Activated T-cell treated with anti-CD3 and anti-CD28 coated beads for 48 hours (primary cell): Measurements from ENCODE around the gene PDZD4.

Experiments used
- DNase-seq: peaks from one replicate; pipeline ENCODE4 v3.0.0-alpha.2; 2020; ENCODE audit warnings: low read depth

The PDZD4 gene

DNA sequence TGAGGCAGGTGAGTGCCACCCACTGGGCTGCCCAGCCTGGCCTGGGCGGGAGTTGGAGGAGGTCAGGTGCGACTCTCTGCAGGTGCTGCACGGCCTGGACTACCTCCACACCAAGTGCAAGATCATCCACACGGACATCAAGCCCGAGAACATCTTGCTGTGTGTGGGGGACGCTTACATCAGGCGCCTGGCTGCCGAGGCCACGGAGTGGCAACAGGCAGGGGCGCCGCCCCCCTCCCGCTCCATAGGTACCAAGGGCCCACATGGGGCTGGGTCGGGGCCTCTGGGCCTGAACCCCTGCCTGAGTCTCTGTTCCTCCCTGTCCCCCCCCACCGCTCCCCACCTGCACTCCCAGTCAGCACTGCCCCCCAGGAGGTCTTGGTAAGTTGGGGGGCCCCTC lies 47.5 kb downstream of the PDZD4 start:
- DNase-seq: no peak

DNA sequence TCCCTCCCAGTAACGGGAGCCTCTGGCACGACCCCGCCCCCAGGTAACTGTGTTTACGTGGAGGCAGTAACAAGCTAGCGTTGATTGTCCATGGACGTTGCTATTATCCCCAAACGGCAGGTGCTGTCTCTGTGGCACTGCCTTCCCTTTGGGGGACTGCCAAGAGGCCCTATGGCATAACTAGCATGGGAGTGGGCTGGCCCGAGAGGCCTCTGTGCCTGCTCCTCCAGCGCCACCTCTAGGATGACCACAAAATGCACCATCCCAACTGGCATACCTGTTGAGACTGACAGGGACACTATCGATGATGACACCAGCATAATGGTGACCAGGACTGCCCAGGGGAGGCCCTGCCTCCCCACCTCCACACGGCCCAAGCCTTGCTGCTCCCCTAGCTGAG lies 48.0 kb downstream of the PDZD4 start:
- no peak for DNase-seq

DNA sequence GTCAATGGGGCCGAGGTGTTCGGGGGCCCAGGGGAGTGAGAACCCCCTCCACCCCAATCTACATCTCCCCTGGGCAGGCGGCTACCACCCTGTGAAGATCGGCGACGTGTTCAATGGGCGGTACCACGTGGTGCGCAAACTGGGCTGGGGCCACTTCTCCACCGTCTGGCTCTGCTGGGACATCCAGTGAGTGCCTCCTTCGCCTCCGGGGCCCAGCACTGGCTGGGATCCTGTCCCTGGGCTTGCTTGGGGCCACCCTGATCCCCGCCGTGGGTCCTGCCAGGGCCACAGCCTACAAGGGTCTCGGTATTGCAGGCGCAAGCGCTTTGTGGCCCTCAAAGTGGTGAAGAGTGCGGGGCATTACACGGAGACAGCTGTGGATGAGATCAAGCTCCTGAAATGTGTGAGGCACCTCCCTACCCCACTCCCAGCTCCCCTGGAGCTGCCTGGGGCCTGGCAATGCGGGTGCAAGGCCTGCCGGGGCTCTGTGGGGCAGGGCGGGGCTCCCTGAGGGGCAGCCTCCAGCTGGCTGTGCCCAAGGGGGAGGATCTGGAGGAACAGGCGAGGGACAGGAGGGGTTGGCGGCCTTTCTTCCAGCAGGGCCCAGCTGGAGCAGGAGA lies 48.8 kb downstream of the PDZD4 start:
- DNase-seq: no peak

DNA sequence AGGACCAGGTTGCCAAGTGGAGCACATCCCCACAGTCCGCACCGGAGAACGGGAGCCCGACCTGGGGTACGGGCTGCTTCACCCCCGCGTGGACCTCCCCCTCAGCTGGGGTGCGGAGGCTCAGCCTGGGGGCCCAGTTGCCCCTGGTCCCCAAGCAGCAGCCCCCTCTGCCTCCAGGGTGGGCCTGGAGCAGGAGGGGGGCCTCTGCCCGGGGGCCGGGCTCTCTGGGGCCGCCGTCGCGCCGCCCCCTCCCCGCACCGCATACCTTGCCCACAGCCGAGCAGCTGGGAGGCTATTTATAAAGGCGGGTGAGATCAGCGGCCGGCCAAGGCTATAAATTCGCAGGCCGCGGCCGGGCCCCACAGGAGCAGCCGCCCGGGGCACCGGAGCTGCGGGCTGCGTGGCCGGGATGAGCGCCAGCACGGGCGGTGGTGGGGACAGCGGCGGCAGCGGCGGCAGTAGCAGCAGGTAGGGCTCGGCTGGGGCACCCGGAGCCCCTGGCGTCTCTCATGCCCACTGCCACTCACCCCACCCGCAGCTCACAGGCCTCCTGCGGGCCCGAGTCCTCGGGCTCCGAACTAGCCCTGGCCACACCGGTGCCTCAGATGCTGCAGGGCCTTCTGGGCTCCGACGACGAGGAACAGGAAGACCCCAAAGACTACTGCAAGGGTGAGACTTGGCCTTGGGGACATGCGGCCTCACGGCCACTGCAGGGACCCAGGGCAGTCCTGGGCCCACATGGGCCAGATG lies 49.5 kb downstream of the PDZD4 start, which contains the start of gene SRPK3:
Gene SRPK3 (plus strand): TSS at position 364 of the 750 bp plus-strand sequence. CDS start 46 bp downstream, at position 410.
- DNase-seq: no peak

DNA sequence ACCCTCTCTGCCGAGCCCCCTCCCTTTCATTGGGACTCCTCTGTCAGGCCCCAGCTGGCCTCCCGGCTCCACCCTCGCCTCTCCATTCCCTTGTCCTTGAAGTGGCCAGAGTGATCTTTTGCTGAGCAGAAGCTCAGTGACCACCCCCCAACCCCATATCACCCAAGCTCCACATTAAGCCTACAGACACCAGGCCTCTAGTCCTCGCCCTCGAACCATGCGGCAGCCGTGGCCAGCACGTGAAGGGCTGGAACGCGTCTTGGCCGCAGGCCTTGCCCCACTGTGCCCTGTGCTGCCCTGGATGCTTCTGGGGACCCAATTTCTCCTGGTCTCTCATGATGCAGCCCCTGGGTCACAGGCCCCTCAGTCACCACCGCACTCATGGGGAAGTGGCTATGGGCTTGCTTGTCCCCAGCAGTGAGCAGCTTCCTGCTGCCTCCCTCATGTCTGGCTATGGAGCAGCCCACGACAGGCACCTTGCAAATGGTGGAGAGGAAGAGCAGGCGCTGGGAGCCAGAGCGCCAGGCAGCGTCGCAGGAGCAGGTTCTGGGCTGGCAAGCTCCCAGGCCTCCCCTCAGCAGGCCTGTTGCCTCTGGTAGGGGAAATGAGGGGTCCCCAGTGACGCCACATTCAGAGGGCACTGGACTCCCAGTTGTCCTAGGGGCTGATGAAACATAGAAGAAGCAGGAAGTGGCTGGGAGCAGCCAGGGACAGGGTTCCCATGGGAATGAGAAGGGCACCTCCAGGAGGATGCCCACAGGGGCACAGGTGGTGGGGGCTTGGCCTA lies 50.3 kb downstream of the PDZD4 start:
- DNase-seq: no peak

DNA sequence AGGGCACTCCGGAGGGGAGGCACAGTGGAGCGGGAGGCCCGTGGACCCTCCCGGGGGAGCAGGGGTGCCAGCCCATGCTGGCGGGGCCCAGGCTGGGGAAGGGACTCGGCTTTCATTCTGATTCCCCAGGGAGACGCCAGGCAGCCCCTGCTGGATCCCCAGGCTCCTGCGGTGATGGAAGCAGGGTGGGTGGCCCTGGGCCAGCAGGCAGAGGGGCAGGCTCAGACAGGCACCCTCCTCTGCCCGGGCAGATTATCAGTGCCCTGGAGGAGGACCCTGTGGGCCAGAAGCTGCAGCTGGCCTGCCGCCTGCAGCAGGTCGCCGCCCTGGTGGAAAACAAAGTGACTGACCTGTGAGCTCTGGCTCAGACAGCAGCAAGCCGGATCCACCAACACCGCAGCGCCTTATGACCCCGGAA lies 51.7 kb downstream of the PDZD4 start:
- DNase-seq: no peak

DNA sequence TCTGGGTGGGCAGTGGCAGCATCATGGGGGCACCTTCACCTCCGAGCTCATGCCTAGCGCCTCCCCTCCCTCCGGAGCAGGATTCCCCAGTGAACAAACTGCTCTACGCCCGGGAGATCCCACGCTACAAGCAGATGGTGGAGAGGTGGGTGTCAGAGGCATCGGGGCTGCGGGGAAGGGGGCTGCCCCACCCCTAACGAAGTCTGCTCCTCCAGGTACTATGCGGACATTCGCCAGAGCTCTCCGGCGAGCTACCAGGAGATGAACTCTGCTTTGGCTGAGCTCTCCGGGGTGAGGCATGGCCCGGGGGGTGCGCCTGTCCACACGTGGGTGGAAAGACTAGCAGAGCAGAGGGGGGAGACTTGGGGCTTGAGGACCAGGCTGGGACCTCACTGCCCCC lies 52.2 kb downstream of the PDZD4 start:
- no peak for DNase-seq

DNA sequence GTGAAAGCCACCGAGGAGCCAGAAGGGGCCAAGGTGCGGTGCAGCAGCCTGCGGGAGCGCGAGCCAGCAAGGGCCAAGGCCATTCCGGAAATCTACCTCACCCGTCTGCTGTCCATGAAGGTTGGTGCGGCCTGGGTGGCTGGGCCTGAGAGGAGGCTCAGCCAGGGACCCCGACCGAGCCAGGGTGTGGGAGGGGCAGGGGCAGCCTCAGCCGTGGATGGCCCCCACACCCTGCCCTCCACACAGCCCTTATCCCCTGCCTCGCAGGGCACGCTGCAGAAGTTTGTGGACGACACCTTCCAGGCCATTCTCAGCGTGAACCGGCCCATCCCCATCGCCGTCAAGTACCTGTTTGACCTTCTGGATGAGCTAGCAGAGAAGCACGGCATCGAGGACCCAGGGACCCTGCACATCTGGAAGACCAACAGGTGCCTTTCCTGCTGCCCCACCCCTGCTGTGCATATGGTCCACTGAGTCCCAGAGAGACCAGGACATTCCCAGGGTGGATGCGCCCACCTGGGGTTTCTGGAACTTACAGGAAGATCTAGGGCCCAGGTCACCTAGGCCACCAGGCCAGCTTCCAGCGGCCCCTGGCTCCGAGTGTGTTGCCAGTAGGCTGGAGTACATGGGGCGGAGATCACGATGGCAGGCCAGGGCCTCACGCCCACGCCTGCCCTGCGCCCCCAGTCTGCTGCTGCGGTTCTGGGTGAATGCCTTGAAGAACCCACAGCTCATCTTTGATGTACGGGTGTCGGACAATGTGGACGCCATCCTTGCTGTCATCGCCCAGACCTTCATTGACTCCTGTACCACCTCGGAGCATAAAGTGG lies 52.9 kb downstream of the PDZD4 start:
- no peak for DNase-seq

DNA sequence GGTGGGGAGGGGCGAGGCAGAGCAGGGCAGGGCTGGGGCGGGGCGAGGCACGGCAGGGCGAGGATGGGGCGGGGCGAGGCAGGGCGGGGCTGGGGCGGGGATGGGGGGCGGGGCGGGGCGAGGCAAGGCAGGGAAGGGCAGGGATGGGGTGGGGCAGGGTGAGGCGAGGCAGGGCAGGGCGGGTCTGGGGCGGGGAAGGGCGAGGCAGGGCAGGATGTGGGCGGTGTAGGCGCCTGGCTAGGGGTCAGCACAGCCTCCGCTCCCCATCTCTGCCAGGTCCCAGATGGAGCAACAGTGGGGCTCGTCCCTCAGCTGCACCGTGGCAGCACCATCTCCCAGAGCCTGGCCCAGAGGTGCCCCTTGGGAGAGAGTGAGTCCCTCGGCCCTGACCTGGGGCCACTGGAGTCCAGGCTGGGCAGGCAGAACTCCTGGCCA lies 53.7 kb downstream of the PDZD4 start:
- DNase-seq: no peak

DNA sequence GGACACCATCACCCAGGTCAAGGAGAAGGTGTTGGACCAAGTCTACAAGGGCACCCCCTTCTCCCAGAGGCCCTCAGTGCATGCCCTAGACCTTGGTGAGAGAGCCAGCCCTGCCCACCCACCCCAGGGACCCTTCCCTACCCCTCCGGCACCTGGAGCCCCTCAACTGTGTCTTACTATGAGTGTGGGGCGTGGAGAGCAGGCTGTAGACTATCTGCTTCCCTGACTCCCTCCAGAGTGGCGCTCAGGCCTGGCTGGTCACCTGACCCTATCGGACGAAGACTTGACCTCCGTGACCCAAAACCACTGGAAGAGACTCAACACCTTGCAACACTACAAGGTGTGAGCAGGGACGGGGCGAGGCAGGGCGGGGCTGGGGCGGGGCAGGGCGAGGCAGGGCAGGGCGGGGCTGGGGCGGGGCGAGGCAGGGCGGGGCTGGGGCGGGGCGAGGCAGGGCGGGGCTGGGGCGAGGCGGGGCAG lies 54.2 kb downstream of the PDZD4 start:
- DNase-seq: no peak

DNA sequence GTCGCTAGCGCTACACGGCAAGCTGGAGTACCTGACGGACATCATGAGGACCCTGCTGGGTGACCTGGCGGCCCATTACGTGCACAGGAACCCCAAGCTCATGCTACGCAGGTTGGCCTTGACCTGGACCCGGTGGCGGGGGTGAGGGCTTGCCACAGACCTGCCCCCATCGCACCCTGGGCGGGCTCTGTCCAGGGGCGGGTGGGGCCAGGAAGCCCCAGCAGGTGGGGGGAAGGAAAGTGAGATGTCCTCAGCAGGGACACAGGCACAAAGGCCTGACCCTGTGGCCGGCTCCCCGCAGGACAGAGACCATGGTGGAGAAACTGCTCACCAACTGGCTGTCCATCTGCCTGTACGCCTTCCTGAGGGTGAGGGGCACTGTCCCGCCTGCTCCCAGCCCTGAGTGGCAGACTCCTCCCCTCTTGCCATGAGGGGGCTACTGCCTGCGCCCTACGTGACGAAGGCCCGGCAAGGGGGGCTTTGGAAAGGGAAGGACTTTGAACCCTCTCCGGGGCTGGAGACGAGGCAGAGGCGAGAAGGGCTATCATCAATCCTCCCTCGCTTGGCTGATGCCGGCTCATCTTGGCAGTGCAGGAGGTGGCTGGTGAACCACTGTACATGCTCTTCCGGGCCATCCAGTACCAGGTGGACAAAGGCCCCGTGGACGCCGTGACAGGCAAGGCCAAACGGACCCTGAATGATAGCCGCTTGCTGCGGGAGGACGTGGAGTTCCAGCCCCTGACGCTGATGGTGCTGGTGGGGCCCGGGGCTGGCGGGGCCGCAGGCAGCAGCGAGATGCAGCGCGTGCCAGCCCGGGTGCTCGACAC lies 54.8 kb downstream of the PDZD4 start:
- no peak for DNase-seq

DNA sequence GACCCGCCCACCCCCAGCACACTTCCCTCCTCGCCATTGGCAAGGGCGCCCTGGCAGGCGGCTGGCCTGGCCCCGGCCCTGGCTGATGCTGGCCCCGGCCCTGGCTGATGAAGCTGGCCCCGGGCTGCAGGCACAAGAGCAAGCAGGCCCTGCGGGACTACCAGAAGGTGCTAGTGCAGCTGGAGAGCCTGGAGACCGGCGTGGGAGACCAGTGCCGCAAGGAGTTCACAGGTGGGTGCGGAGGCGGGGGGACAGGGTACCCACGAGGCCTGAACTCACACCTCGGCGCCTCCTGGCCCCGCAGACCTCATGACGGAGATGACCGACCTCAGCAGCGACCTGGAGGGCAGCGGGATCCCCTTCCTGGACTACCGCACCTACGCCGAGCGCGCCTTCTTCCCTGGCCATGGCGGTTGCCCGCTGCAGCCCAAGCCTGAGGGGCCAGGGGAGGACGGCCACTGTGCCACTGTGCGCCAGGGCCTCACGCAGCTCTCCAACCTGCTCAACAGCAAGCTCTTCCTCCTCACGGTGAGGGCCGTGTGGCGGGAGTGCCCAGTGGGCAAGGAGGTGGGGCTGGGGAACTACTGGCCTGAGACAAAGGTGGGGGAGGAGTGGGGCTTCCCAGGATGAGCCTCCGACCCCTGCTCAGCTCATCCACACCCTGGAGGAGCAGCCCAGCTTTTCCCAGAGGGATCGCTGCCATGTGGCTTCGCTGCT lies 55.6 kb downstream of the PDZD4 start:
- DNase-seq: no peak

DNA sequence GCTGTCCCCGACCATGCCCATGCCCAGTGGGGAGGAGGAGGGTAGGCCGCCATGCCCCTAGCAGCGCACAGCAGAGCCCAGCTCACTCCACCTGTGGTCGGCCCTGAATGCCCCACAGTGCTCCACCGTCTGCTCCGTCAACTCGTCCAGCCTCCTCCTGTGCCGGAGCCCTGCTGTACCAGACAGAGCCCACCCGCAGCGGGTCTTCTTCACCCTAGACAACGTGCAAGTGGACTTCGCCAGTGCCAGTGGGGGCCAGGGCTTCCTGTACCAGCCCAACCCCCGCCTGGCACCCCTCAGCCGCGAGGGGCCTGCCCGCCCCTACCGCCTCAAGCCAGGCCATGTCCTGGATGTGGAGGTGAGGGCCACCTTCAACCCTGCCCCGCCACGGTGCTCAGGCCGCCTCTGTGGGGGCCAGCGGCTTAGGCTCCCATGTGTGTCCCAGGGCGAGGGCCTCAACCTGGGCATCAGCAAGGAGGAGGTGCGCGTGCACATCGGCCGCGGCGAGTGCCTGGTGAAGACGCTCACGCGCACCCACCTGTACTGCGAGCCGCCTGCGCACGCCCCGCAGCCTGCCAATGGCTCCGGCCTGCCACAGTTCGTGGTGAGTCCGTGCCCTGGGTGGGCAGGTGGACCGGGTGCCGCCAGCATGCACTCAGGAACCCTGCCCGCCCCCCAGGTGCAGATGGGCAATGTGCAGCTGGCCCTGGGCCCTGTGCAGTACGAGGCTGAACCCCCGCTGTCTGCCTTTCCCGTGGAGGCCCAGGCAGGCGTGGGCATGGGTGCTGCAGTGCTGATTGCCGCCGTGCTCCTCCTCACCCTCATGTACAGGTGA lies 56.4 kb downstream of the PDZD4 start:
- DNase-seq: no peak

DNA sequence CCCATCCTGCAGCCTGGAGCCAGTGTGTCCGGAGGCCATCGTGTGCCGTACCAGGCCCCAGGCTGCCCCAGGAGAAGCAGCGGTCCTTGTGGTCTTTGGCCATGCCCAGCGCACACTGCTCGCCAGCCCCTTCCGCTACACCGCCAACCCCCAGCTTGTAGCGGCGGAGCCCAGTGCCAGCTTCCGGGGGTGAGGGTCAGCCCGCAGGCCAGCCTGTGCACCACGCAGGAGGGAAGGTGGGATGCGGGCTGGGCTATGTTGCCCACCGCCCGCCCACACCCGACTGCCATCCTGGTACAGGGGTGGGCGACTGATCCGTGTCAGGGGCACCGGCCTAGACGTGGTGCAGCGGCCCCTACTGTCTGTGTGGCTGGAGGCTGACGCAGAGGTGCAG lies 57.1 kb downstream of the PDZD4 start:
- DNase-seq: no peak

DNA sequence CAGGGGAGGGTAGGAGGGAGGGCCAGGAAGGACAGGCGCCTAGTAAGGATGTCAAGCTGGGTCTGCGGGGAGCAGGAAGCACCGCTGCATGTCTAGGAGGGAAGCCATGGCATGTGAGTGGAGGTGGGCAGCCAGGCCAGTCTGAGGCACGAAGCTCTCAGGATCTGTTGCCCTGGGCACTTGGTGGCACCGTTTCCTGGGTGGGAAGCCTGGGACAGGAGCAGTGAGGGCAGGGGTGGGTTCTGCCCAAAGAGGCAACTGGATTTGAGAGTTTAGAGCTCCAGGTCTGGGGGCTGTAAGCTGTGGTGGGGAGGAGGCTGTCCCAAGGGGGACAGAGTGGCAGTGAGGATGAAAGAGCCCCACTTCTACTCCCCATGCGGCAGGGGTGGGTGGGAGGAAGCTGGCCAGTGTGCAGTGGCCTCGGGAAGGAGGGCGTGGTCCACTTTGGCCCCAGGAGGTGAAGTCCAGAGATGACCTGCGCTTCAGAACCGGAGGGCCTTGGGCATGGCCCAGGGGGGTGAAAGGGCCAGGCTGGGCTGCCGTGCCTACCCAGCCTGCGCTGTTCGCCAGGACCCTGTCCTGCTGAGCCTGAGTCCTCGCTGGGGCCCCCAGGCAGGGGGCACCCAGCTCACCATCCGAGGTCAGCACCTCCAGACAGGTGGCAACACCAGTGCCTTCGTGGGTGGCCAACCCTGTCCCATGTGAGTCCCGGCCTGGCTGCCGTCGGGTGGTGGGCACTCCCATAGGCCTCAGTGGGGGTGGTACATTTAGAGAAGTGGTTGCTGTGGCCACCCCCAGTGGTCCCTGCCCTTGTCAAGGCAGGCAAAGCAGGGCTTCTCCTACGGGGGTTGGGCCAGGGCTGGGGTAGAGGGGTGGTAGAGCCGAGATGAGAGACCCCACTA lies 57.8 kb downstream of the PDZD4 start:
- no peak for DNase-seq

DNA sequence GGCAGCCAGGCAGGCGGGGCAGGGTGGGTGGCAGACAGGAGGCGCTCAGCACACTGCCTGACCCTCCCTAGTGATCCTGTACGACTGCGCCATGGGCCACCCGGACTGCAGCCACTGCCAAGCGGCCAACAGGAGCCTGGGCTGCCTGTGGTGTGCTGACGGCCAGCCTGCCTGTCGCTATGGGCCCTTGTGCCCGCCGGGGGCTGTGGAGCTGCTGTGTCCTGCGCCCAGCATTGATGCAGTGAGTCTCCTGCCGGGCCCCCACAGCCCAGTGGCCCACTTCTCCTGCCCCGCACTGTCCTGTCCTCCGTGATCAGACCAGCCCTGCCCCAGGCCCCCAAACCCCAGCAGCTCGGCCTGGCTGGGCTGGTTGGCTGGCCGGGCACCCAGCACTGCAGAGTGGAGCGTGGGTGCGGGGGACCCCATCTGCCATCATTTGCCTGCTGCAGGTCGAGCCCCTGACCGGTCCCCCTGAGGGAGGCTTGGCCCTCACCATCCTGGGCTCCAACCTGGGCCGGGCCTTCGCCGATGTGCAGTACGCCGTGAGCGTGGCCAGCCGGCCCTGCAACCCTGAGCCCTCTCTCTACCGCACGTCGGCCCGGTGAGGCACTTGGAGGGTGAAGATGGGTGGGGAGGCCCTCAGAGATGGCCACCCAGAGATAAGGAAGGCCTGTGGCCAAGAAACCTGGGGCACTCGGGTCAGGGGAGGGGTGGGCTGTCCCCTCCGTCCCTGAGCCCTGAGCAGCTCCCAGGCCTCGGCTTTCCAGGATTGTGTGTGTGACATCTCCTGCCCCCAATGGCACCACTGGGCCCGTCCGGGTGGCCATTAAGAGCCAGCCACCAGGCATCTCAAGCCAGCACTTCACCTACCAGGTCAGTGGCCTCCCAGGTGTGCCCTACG lies 58.7 kb downstream of the PDZD4 start:
- DNase-seq: no peak
